ENCODE results near the gene FAM170B. TPM values are rescaled to one million over a fixed set of nuclear protein-coding genes. Genes with fewer than 3 reads are reported as not detected.

Gene FAM170B
- total and polyA plus RNA-seq, 4 donors, result 0.13 to 0.34 TPM; not detected in 2

- ATAC-seq (ENCODE audit: insufficient read depth, low FRiP score) (no peak), DNase-seq (no peak)
- Histone ChIP-seq H3K4me3 (no peak overlapping the region), H3K27me3 (ENCODE audit: control insufficient read depth in 3 of 3, insufficient read depth in 3 of 3, low read length in 2 of 3) (no peaks in the 10 kb centered on the region), H3K9ac (ENCODE audit: insufficient read depth in 1 of 2, low read length in 2 of 2) (no peak overlapping the region), H3K27ac (ENCODE audit: low read depth in 1 of 2, low read length in 1 of 2) (no peak overlapping the region), H3K9me3 (ENCODE audit: control insufficient read depth in 4 of 4, insufficient read depth in 3 of 4, low read length in 3 of 4) (peaks cover 0 to 4% (median 1%) of the 10 kb centered on the region in 4 donors), H3K36me3 (ENCODE audit: control insufficient read depth in 4 of 4, insufficient read depth in 4 of 4, low read length in 4 of 4) (peaks cover 0 to 15% (median 0%) of the 10 kb centered on the region in 4 donors), H3K4me1 (ENCODE audit: control insufficient read depth in 5 of 5, insufficient read depth in 5 of 5, low read length in 5 of 5) (peaks cover 4 to 18% (median 7%) of the 10 kb centered on the region in 5 donors)
- TF ChIP-seq CTCF (IDR thresholded peaks at IDR 0.05; ENCODE audit: control extremely low read depth, extremely low read depth), result no peak
- WGBS, 2 donors, result 85 to 92% methylated on average over 13 of the region's 13 CpGs
Measured at GRCh38 chr10:49091450-49092210, 42.2 kb downstream of the FAM170B start.

GRCh38 chr10:49090696-49091380 lies 43.0 kb downstream of the FAM170B start:
- Histone ChIP-seq H3K9me3 (ENCODE audit: control insufficient read depth in 4 of 4, insufficient read depth in 3 of 4, low read length in 3 of 4) (peaks cover 0 to 7% (median 2%) of the 10 kb centered on the region in 4 donors), H3K27ac (ENCODE audit: low read depth in 1 of 2, low read length in 1 of 2) (no peak overlapping the region), H3K9ac (ENCODE audit: insufficient read depth in 1 of 2, low read length in 2 of 2) (no peak overlapping the region), H3K27me3 (ENCODE audit: control insufficient read depth in 3 of 3, insufficient read depth in 3 of 3, low read length in 2 of 3) (no peaks in the 10 kb centered on the region), H3K36me3 (ENCODE audit: control insufficient read depth in 4 of 4, insufficient read depth in 4 of 4, low read length in 4 of 4) (peaks cover 0 to 17% (median 0%) of the 10 kb centered on the region in 4 donors), H3K4me1 (ENCODE audit: control insufficient read depth in 5 of 5, insufficient read depth in 5 of 5, low read length in 5 of 5) (peaks cover 4 to 18% (median 7%) of the 10 kb centered on the region in 5 donors), H3K4me3 (no peak overlapping the region)
- ATAC-seq (ENCODE audit: insufficient read depth, low FRiP score) (no peak), DNase-seq (no peak)
- 85 to 86% methylated on average over 6 of the region's 6 CpGs for WGBS, 2 donors
- no peak for TF ChIP-seq CTCF (IDR thresholded peaks at IDR 0.05; ENCODE audit: control extremely low read depth, extremely low read depth)

GRCh38 chr10:49090189-49090575 lies 43.6 kb downstream of the FAM170B start:
- ATAC-seq (ENCODE audit: insufficient read depth, low FRiP score) (no peak), DNase-seq (no peak)
- Histone ChIP-seq H3K27ac (ENCODE audit: low read depth in 1 of 2, low read length in 1 of 2) (peak overlapping the region in 1 of 2 donors; percentile 13), H3K4me1 (ENCODE audit: control insufficient read depth in 5 of 5, insufficient read depth in 5 of 5, low read length in 5 of 5) (peaks cover 4 to 18% (median 7%) of the 10 kb centered on the region in 5 donors), H3K4me3 (no peak overlapping the region), H3K9ac (ENCODE audit: insufficient read depth in 1 of 2, low read length in 2 of 2) (no peak overlapping the region), H3K36me3 (ENCODE audit: control insufficient read depth in 4 of 4, insufficient read depth in 4 of 4, low read length in 4 of 4) (peaks cover 0 to 19% (median 0%) of the 10 kb centered on the region in 4 donors), H3K27me3 (ENCODE audit: control insufficient read depth in 3 of 3, insufficient read depth in 3 of 3, low read length in 2 of 3) (no peaks in the 10 kb centered on the region), H3K9me3 (ENCODE audit: control insufficient read depth in 4 of 4, insufficient read depth in 3 of 4, low read length in 3 of 4) (peaks cover 0 to 7% (median 2%) of the 10 kb centered on the region in 4 donors)
- TF ChIP-seq CTCF (IDR thresholded peaks at IDR 0.05; ENCODE audit: control extremely low read depth, extremely low read depth), result no peak
- whole genome bisulfite sequencing, 2 donors, result 61 to 86% methylated on average over 1 of the region's 1 CpG

Measured in lung (tissue), 12 donors.